ENCODE measurements around the gene NTMT1.

Gene NTMT1

DNA sequence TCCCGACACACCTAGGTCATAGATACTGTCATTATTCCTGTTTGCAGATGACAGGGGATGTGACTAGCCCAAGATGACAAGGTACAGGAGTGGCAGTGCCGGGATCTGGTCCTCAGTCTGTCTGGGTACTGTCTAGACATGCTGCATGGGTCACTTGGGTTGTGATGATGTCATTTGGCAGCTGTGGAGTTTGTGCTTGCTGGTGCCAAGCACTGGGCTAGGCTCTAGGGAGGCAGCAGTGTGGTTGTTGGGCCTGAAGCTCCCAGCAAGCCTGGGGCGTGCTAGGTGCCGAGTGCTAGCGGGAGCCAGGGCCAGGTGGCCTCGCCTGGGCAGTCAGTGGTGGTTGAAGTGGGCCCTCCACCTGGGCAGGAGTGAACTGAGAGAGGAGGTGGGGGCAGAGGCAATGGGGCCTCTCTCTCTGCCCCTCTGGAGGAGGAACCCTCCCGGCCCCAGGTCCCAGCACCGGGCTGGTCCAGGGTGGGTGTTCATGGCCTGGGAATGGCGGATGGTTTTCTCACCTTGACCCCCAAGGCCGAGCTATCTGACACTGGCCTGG, 24.8 kb downstream of the NTMT1 start:
- no peak overlapping the region for H3K4me2 ChIP-seq
- TF ChIP-seq, protein P1, sequence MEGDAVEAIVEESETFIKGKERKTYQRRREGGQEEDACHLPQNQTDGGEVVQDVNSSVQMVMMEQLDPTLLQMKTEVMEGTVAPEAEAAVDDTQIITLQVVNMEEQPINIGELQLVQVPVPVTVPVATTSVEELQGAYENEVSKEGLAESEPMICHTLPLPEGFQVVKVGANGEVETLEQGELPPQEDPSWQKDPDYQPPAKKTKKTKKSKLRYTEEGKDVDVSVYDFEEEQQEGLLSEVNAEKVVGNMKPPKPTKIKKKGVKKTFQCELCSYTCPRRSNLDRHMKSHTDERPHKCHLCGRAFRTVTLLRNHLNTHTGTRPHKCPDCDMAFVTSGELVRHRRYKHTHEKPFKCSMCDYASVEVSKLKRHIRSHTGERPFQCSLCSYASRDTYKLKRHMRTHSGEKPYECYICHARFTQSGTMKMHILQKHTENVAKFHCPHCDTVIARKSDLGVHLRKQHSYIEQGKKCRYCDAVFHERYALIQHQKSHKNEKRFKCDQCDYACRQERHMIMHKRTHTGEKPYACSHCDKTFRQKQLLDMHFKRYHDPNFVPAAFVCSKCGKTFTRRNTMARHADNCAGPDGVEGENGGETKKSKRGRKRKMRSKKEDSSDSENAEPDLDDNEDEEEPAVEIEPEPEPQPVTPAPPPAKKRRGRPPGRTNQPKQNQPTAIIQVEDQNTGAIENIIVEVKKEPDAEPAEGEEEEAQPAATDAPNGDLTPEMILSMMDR (conservative IDR thresholded peaks at IDR 0.05; ENCODE audit: low read depth, low read length): no peak
- H2AFZ ChIP-seq (ENCODE audit: low read depth): no peak overlapping the region
- H3K79me2 ChIP-seq (ENCODE audit: insufficient read depth, low read depth): no peaks in the 10 kb centered on the region
- peaks cover 71% of the 10 kb centered on the region for H3K27me3 ChIP-seq (ENCODE audit: insufficient read depth, low read depth)
- no peaks in the 10 kb centered on the region for H3K4me1 ChIP-seq (ENCODE audit: low read depth, poor library complexity, severe bottlenecking)
- H3K9ac ChIP-seq: no peak overlapping the region
- no peaks in the 10 kb centered on the region for H4K20me1 ChIP-seq (ENCODE audit: insufficient read depth)
- no peaks in the 10 kb centered on the region for H3K36me3 ChIP-seq (ENCODE audit: insufficient read depth)
- H3K4me3 ChIP-seq (IDR thresholded peaks at IDR 0.05; ENCODE audit: insufficient read depth, low read depth, low read length): no peak overlapping the region
- H3K27ac ChIP-seq: no peak overlapping the region

- no peak overlapping the region for H3K4me2 ChIP-seq
- no peaks in the 10 kb centered on the region for H3K79me2 ChIP-seq (ENCODE audit: insufficient read depth, low read depth)
- no peak overlapping the region for H3K4me3 ChIP-seq (IDR thresholded peaks at IDR 0.05; ENCODE audit: insufficient read depth, low read depth, low read length)
- no peak overlapping the region for H2AFZ ChIP-seq (ENCODE audit: low read depth)
- no peaks in the 10 kb centered on the region for H3K4me1 ChIP-seq (ENCODE audit: low read depth, poor library complexity, severe bottlenecking)
- TF ChIP-seq, protein P1 (conservative IDR thresholded peaks at IDR 0.05; ENCODE audit: low read depth, low read length): no peak
- H3K9ac ChIP-seq: no peak overlapping the region
- no peak overlapping the region for H3K27ac ChIP-seq
- H3K36me3 ChIP-seq (ENCODE audit: insufficient read depth): no peaks in the 10 kb centered on the region
- peaks cover 92% of the 10 kb centered on the region for H3K27me3 ChIP-seq (ENCODE audit: insufficient read depth, low read depth)
- H4K20me1 ChIP-seq (ENCODE audit: insufficient read depth): no peaks in the 10 kb centered on the region
Observed at GRCh38 chr9:129653823-129654553, 28.0 kb downstream of the NTMT1 start.

GRCh38 chr9:129654554-129655040, 28.6 kb downstream of the NTMT1 start:
- Histone ChIP-seq H3K36me3 (ENCODE audit: insufficient read depth) (no peaks in the 10 kb centered on the region), H3K4me3 (IDR thresholded peaks at IDR 0.05; ENCODE audit: insufficient read depth, low read depth, low read length) (no peak overlapping the region), H4K20me1 (ENCODE audit: insufficient read depth) (no peaks in the 10 kb centered on the region), H3K27me3 (ENCODE audit: insufficient read depth, low read depth) (peaks cover 92% of the 10 kb centered on the region), H3K9ac (no peak overlapping the region), H2AFZ (ENCODE audit: low read depth) (no peak overlapping the region), H3K27ac (no peak overlapping the region), H3K79me2 (ENCODE audit: insufficient read depth, low read depth) (no peaks in the 10 kb centered on the region), H3K4me1 (ENCODE audit: low read depth, poor library complexity, severe bottlenecking) (no peaks in the 10 kb centered on the region), H3K4me2 (no peak overlapping the region)
- TF ChIP-seq, protein P1 (conservative IDR thresholded peaks at IDR 0.05; ENCODE audit: low read depth, low read length): no peak

GRCh38 chr9:129655154-129655553, 29.2 kb downstream of the NTMT1 start:
- H3K4me2 ChIP-seq: no peak overlapping the region
- no peaks in the 10 kb centered on the region for H3K79me2 ChIP-seq (ENCODE audit: insufficient read depth, low read depth)
- no peak overlapping the region for H3K9ac ChIP-seq
- H3K4me1 ChIP-seq (ENCODE audit: low read depth, poor library complexity, severe bottlenecking): no peaks in the 10 kb centered on the region
- H3K27me3 ChIP-seq (ENCODE audit: insufficient read depth, low read depth): peaks cover 86% of the 10 kb centered on the region
- H3K27ac ChIP-seq: no peak overlapping the region
- H4K20me1 ChIP-seq (ENCODE audit: insufficient read depth): no peaks in the 10 kb centered on the region
- TF ChIP-seq, protein P1 (conservative IDR thresholded peaks at IDR 0.05; ENCODE audit: low read depth, low read length): no peak
- no peaks in the 10 kb centered on the region for H3K36me3 ChIP-seq (ENCODE audit: insufficient read depth)
- H2AFZ ChIP-seq (ENCODE audit: low read depth): no peak overlapping the region
- H3K4me3 ChIP-seq (IDR thresholded peaks at IDR 0.05; ENCODE audit: insufficient read depth, low read depth, low read length): no peak overlapping the region
